PC-9 (cell line): Measurements from ENCODE around the gene TTC39A.

Experiments used
- CTCF ChIP-seq: fragments of 200-600 bp; sonication (generic); conservative IDR thresholded peaks from 2 replicates; pipeline ENCODE4 v1.6.1; 2017; ENCODE audit warnings: mixed run types, antibody characterized with exemption, mild to moderate bottlenecking, moderate library complexity
- EZH2 ChIP-seq: fragments of 200-600 bp; sonication (generic); IDR thresholded peaks from 2 replicates; pipeline ENCODE4 v1.8.0; 2017; ENCODE audit warnings: antibody characterized with exemption, low read depth

- no peak for TF ChIP-seq CTCF
- no peak for TF ChIP-seq EZH2
Observed at GRCh38 chr1:51321924-51322280, 8.5 kb downstream of the TTC39A start.
